ENCODE measurements around the gene IL18R1.

IL18R1 gene

GRCh38 chr2:102433973-102434654, 78.5 kb downstream of the IL18R1 start:
- no peak for DNase-seq (ENCODE audit: low read depth in 2 of 2)

GRCh38 chr2:102434655-102435381, 79.2 kb downstream of the IL18R1 start:
- DNase-seq (ENCODE audit: low read depth in 2 of 2): no peak

- no peak for DNase-seq (ENCODE audit: low read depth in 2 of 2)
These were observed 80.1 kb downstream of the IL18R1 start for GRCh38 chr2:102435741-102436140.

GRCh38 chr2:102436323-102436722, 80.7 kb downstream of the IL18R1 start:
- DNase-seq (ENCODE audit: low read depth in 2 of 2): peak in 1 of 2 experiments; percentile 9

- no peak for DNase-seq (ENCODE audit: low read depth in 2 of 2)
These were observed 81.5 kb downstream of the IL18R1 start for GRCh38 chr2:102437122-102437521.

GRCh38 chr2:102438111-102438510, 82.5 kb downstream of the IL18R1 start:
- DNase-seq (ENCODE audit: low read depth in 2 of 2): no peak

- DNase-seq (ENCODE audit: low read depth in 2 of 2): no peak
These were observed 83.0 kb downstream of the IL18R1 start for GRCh38 chr2:102438578-102438977.

GRCh38 chr2:102439065-102439695, 83.6 kb downstream of the IL18R1 start:
- DNase-seq (ENCODE audit: low read depth in 2 of 2): peak; percentile 22 to 40

- DNase-seq (ENCODE audit: low read depth in 2 of 2): no peak
These were observed 87.6 kb downstream of the IL18R1 start for GRCh38 chr2:102442967-102443828.

- DNase-seq (ENCODE audit: low read depth in 2 of 2): no peak
These were observed 88.6 kb downstream of the IL18R1 start for GRCh38 chr2:102444233-102444632.

- no peak for DNase-seq (ENCODE audit: low read depth in 2 of 2)
These were observed 91.3 kb downstream of the IL18R1 start for GRCh38 chr2:102446936-102447335.
